ENCODE data around the gene ATP5ME.

DNA sequence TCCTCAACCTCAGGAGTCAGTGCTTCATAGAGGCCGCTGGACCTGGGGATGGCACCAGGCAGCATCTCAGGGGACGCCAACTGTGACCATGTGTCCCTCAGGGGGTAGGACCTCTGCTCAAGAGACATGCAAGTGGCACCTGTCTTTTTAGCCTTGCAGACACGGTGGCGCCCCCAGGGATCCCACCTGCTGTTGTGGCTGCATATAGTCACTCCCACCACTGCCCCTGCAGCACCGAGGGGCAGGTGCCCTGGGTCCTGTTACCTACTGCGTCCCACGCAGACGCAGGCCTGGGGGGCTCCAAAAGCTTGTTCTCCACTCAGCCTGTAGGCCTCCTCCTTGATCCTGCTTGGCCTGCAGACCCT lies 2.8 kb upstream of the ATP5ME start:
- TF ChIP-seq, protein P1, sequence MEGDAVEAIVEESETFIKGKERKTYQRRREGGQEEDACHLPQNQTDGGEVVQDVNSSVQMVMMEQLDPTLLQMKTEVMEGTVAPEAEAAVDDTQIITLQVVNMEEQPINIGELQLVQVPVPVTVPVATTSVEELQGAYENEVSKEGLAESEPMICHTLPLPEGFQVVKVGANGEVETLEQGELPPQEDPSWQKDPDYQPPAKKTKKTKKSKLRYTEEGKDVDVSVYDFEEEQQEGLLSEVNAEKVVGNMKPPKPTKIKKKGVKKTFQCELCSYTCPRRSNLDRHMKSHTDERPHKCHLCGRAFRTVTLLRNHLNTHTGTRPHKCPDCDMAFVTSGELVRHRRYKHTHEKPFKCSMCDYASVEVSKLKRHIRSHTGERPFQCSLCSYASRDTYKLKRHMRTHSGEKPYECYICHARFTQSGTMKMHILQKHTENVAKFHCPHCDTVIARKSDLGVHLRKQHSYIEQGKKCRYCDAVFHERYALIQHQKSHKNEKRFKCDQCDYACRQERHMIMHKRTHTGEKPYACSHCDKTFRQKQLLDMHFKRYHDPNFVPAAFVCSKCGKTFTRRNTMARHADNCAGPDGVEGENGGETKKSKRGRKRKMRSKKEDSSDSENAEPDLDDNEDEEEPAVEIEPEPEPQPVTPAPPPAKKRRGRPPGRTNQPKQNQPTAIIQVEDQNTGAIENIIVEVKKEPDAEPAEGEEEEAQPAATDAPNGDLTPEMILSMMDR (IDR thresholded peaks at IDR 0.05; ENCODE audit: insufficient read depth, low read length, poor library complexity, severe bottlenecking) = no peak
- no peak for TF ChIP-seq EZH2phosphoT487 (conservative IDR thresholded peaks at IDR 0.05; ENCODE audit: low read length)

All from SU-DHL-6 (cell line).